TTC549 (cell line): ENCODE results near the gene CLEC1A.
"Not testable (repeated sequence)": the region's sequence is repeated elsewhere in the genome, so short reads cannot be mapped to it uniquely, and the experiment has no call there.

Experiments
- FAIRE-seq: peaks from 2 replicates; lab custom pipeline; 2012; peaks lifted over from hg19 to GRCh38; lab: Jason Lieb, UNC

CLEC1A gene

DNA sequence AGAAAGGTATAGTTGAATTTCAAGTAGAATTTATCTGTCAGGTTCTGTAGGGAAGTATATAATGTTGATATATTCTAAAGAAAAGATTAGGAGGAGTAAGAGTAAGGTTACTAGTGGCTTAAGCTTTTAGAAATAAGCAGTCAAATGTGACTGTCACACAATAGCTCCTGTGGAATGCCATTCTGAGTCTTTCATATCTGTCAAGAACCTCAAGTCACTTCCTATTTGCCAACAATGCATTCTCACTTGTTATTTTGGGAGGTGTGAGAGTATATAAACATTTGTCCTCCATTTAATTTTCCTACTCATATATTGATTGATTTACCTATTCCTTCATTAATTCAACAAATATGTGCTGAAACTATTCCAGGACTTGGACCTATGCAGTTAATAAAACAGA, 56.6 kb downstream of the CLEC1A start:
- FAIRE-seq, result no peak

- FAIRE-seq, result peak; percentile 82
These were observed 64.8 kb downstream of the CLEC1A start for GRCh38 chr12:10033783-10034545.

DNA sequence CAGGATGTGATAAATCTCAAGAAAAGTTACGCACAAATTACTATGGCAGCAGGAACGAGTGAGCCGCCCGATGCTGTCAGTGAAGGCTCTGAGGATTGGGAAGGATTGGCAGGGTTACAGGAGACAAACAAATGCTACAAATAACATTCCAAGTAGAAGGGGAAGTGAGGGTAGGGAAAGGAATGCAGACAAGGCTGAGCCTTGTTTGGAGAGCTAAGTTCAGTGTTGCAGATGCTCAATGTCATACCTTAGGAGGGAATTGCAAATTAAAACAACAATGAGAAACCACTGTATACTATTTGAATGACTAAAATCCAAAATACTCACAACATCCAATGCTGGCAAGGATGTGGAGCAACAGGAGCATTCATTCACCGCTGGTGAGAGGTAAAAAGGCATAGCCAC, 67.0 kb downstream of the CLEC1A start:
- no peak for FAIRE-seq

GRCh38 chr12:10031321-10031720, 67.5 kb downstream of the CLEC1A start:
- no peak for FAIRE-seq

GRCh38 chr12:10030446-10030845, 68.3 kb downstream of the CLEC1A start, which contains the start of gene CLEC9A:
CLEC9A (plus strand) TSS chr12:10030682; CDS start chr12:10052688, 22,006 bp downstream.
- no peak for FAIRE-seq

- no peak for FAIRE-seq
These were observed 71.1 kb downstream of the CLEC1A start for GRCh38 chr12:10027721-10028120.

GRCh38 chr12:10027311-10027710, 71.5 kb downstream of the CLEC1A start:
- no peak for FAIRE-seq

GRCh38 chr12:10026666-10027065, 72.1 kb downstream of the CLEC1A start:
- FAIRE-seq, result not testable (repeated sequence)

DNA sequence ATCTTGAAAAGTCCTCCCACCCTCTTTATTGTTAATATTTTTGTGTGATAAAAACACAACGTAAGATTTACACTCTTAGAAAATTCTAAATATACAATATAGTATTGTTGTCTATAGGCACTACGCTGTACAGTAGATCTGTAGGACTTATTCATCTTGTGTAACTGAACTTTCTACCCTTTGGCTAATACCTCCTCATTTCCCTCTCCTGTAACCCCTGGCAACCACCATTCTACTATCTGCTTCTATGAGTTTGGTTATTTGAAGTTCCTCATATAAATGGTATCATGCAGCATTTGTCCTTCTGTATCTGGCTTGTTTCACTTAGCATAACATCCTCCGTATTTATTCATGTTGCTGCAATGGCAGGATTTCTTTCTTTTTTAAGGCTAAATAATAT, 73.5 kb downstream of the CLEC1A start:
- no peak for FAIRE-seq

DNA sequence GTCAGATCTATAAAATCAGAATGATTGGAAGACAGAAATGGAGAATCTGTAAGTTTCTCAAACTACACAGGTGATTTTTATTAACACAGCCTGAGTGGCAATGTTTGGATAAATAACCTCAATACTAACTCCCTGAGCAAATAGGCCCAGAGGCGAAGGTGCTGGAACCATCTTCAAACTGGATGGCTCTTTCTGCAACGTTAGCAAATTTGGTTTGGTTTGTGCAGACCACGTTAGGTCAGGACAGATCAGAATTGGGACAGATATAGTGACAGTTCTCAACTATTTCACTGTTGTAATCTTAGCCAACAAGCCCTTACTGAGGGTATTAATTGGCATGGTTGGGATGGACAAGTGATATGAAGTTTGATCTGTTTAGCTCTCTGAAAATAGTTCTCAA, 77.4 kb downstream of the CLEC1A start:
- FAIRE-seq, result no peak
